Lung (tissue), 12 donors: Measurements from ENCODE around the gene BABAM2. TPM values are rescaled to one million over a fixed set of nuclear protein-coding genes. Genes with fewer than 3 reads are reported as not detected.

Experiments used
- ATAC-seq: fragments of 200-7000 bp; cut with Tn5 transposase; one replicate; pipeline ENCODE4 v1.9.1; 2020; ENCODE audit warnings: moderate number of reproducible peaks; ENCODE audit not compliant: insufficient read depth, low FRiP score
- DNase-seq, 3 donors: peaks; one replicate each; pipeline ENCODE4 v3.0.0-alpha.2; 2013 to 2017
- H3K27ac ChIP-seq, 2 donors: one replicate each; pipeline ENCODE4 v1.5.1; 2013; ENCODE audit warnings: mild to moderate bottlenecking in 2 of 2, moderate library complexity in 2 of 2, control low read depth in 1 of 2, inconsistent platforms in 1 of 2, low read depth in 1 of 2, low read length in 1 of 2
- H3K27me3 ChIP-seq, 3 donors: one replicate each; pipeline ENCODE4 v1.5.1; 2013; ENCODE audit warnings: low read length in 2 of 3; ENCODE audit not compliant: control insufficient read depth in 3 of 3, insufficient read depth in 3 of 3
- H3K36me3 ChIP-seq, 4 donors: one replicate each; pipeline ENCODE4 v1.5.1; 2013; ENCODE audit warnings: low read length in 4 of 4, mild to moderate bottlenecking in 1 of 4, moderate library complexity in 1 of 4; ENCODE audit not compliant: control insufficient read depth in 4 of 4, insufficient read depth in 4 of 4
- H3K4me1 ChIP-seq, 5 donors: one replicate each; pipeline ENCODE4 v1.5.1; 2013; ENCODE audit warnings: low read length in 5 of 5, mild to moderate bottlenecking in 2 of 5, moderate library complexity in 1 of 5; ENCODE audit not compliant: control insufficient read depth in 5 of 5, insufficient read depth in 5 of 5
- H3K4me3 ChIP-seq: one replicate; pipeline ENCODE4 v1.5.1; 2013; ENCODE audit warnings: mild to moderate bottlenecking, control low read depth, moderate library complexity
- H3K9ac ChIP-seq, 2 donors: one replicate each; pipeline ENCODE4 v1.5.1; 2013; ENCODE audit warnings: low read length in 2 of 2, control low read depth in 1 of 2; ENCODE audit not compliant: insufficient read depth in 1 of 2
- H3K9me3 ChIP-seq, 4 donors: one replicate each; pipeline ENCODE4 v1.5.1; 2013; ENCODE audit warnings: low read length in 3 of 4, mild to moderate bottlenecking in 1 of 4, moderate library complexity in 1 of 4; ENCODE audit not compliant: control insufficient read depth in 4 of 4, insufficient read depth in 3 of 4
- CTCF ChIP-seq: IDR thresholded peaks from 2 replicates; pipeline ENCODE4 v1.5.1; 2012; ENCODE audit warnings: mild to moderate bottlenecking; ENCODE audit errors: control extremely low read depth, extremely low read depth
- whole genome bisulfite sequencing, 2 donors: extraction: QIAGEN DNeasy Blood & Tissue Kit; methylation state at CpG; one replicate each; pipeline ENCODE4 v1.1.7; 2013; 5-methylcytosine and 5-hydroxymethylcytosine counted together
- polyA plus RNA-seq, 2 donors: library from polyadenylated mRNA; stranded (reverse); fragments of 200-250 nt; gene quantifications; one replicate each; pipeline ENCODE4 v1.2.1, GENCODE V29; 2013
- total RNA-seq, 2 donors: library from RNA; depleted of rRNA in 1 of 2; stranded (reverse); fragments of >200 nt in 1 of 2; gene quantifications; one replicate each; pipeline ENCODE4 v1.2.1, GENCODE V29; 2014 to 2021
- donor health status: control.
- donor health status: control.
- donor health status: Bipolar disorder and iron deficiency.
- donor health status: healthy.
- donor health status: DM: yes; HTN: yes; CAD: no.

The BABAM2 gene
- total and polyA plus RNA-seq, 4 donors, result 19.0 to 43.3 (median 33.7) TPM

GRCh38 chr2:27921424-27921823, 30.9 kb downstream of the BABAM2 start:
- DNase-seq, result no peak
- Histone ChIP-seq H3K9me3 (no peaks in the 10 kb centered on the region), H3K27me3 (no peaks in the 10 kb centered on the region), H3K9ac (no peak overlapping the region), H3K4me1 (peaks cover 0 to 5% (median 3%) of the 10 kb centered on the region in 5 donors), H3K4me3 (no peak overlapping the region), H3K36me3 (peaks cover 0 to 3% (median 1%) of the 10 kb centered on the region in 4 donors), H3K27ac (no peak overlapping the region)
- no peak for ATAC-seq
- 98 to 99% methylated on average over 2 of the region's 2 CpGs for WGBS, 2 donors
- TF ChIP-seq CTCF, result no peak

GRCh38 chr2:27921880-27922547, 31.5 kb downstream of the BABAM2 start:
- peak in 1 of 3 donors; percentile 23 for DNase-seq
- TF ChIP-seq CTCF, result no peak
- Histone ChIP-seq H3K4me3 (no peak overlapping the region), H3K36me3 (peaks cover 0 to 3% (median 1%) of the 10 kb centered on the region in 4 donors), H3K4me1 (peaks cover 0 to 5% (median 0%) of the 10 kb centered on the region in 5 donors), H3K27ac (no peak overlapping the region), H3K27me3 (no peaks in the 10 kb centered on the region), H3K9me3 (no peaks in the 10 kb centered on the region), H3K9ac (no peak overlapping the region)
- no peak for ATAC-seq
- 78 to 90% methylated on average over 6 of the region's 6 CpGs for WGBS, 2 donors

GRCh38 chr2:27922842-27923241, 32.3 kb downstream of the BABAM2 start:
- Histone ChIP-seq H3K9ac (no peak overlapping the region), H3K27ac (no peak overlapping the region), H3K4me3 (no peak overlapping the region), H3K27me3 (no peaks in the 10 kb centered on the region), H3K4me1 (peaks cover 0 to 5% (median 0%) of the 10 kb centered on the region in 5 donors), H3K9me3 (no peaks in the 10 kb centered on the region), H3K36me3 (peaks cover 0 to 3% (median 1%) of the 10 kb centered on the region in 4 donors)
- no peak for DNase-seq
- no peak for ATAC-seq
- WGBS, 2 donors, result 89 to 90% methylated on average over 1 of the region's 1 CpG
- no peak for TF ChIP-seq CTCF
